Gastrocnemius medialis (tissue), 4 donors: ENCODE data around the gene ZNF76. TPM values are rescaled to one million over a fixed set of nuclear protein-coding genes. Genes with fewer than 3 reads are reported as not detected.

Source experiments
- ATAC-seq, 2 donors: fragments of 150-250 bp; one replicate each; pipeline ENCODE4 v1.9.1; 2016
- DNase-seq, 2 donors: peaks; one replicate each; pipeline ENCODE4 v3.0.0-alpha.2; 2019
- H3K27ac ChIP-seq, 4 donors: fragments of 200-600 bp; sonication (generic); 1 replicate in 1 of 4; 2 replicates in 3 of 4; pipeline ENCODE4 v1.5.1; 2016 to 2018; ENCODE audit warnings: mild to moderate bottlenecking in 2 of 4, moderate library complexity in 1 of 4
- H3K27me3 ChIP-seq, 3 donors: fragments of 200-600 bp; sonication (generic) in 2 of 3; 1 replicate in 1 of 3; 2 replicates in 2 of 3; pipeline versions ENCODE4 v1.5.1 to v1.6.0; 2016 to 2019; ENCODE audit warnings: mild to moderate bottlenecking in 1 of 3, moderate library complexity in 1 of 3
- H3K36me3 ChIP-seq, 2 donors: fragments of 200-600 bp; sonication (generic) in 1 of 2; one replicate each; pipeline ENCODE4 v1.5.1; 2017 to 2018
- H3K4me1 ChIP-seq, 2 donors: fragments of 200-600 bp; sonication (generic) in 1 of 2; one replicate each; pipeline ENCODE4 v1.5.1; 2016 to 2017; ENCODE audit warnings: mild to moderate bottlenecking in 2 of 2
- H3K4me3 ChIP-seq, 4 donors: fragments of 200-600 bp; sonication (generic) in 3 of 4; 1 replicate in 1 of 4; 2 replicates in 3 of 4; pipeline ENCODE4 v1.5.1; 2016 to 2019; ENCODE audit warnings: mild to moderate bottlenecking in 2 of 4
- H3K9me3 ChIP-seq, 3 donors: fragments of 200-600 bp; sonication (generic) in 2 of 3; 1 replicate in 1 of 3; 2 replicates in 2 of 3; pipeline ENCODE4 v1.5.1; 2016 to 2019
- POLR2A ChIP-seq, 2 donors: fragments of 450-650 bp; IDR thresholded peaks; one replicate each; pipeline ENCODE4 v1.6.1; 2017; ENCODE audit warnings: antibody characterized with exemption in 2 of 2, mild to moderate bottlenecking in 2 of 2, moderate library complexity in 2 of 2
- in situ Hi-C, 4 donors: fragments of 200-750 bp; cut with MboI; loops; one replicate each; pipeline versions ENCODE4 v1.15.0 to v1.8.0; 2017; ENCODE audit warnings: low sequenced_read_pairs in 4 of 4
- intact Hi-C: fragments of 100-400 bp; cut with DNase I; formaldehyde crosslinking; loops from one replicate; pipeline ENCODE4 v1.15.1; 2023; ENCODE audit warnings: low total_unique reads
- total RNA-seq, 4 donors: library from RNA; depleted of rRNA; stranded (reverse); fragments of >200 nt; gene quantifications; one replicate each; pipeline versions ENCODE4 v1.1.0 to v1.2.3, GENCODE V29; 2016
- TF ChIP-seq, protein P1 (sequence below), 5 experiments: fragments of 450-650 bp in 3 of 5; fragments of 200-600 bp in 2 of 5; sonication (generic) in 2 of 5; IDR thresholded peaks in 4 of 5; conservative IDR thresholded peaks in 1 of 5; 1 replicate in 4 of 5; 2 replicates in 1 of 5; pipeline ENCODE4 v1.5.1; 2016 to 2019; ENCODE audit warnings: antibody characterized with exemption in 5 of 5, mild to moderate bottlenecking in 3 of 5, moderate library complexity in 3 of 5

The ZNF76 gene
- total RNA-seq, 4 donors from 2014 or later, result 26.1 to 35.2 (median 27.5) TPM

DNA sequence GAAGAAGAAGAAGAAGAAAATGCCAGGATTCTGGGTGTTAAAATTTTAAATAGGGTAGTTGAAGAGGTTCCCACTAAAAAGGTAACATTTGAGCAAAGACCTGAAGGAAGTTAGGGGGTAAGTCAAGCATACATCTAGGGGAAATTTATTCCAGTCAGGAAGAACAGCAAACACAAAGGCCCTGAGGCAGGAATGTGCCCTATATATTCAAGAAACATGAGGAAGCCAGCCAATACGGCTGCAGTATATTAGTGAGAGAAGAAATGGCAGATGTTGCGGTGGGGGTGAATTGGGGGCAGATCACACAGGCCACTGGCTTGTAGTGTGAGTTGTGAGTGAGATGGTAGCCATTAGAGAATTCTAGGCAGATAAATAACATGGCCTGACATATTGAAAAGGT lies 6.0 kb downstream of the ZNF76 start:
- Histone ChIP-seq H3K9me3 (no peaks in the 10 kb centered on the region), H3K4me3 (no peak overlapping the region), H3K27me3 (no peaks in the 10 kb centered on the region), H3K27ac (peak overlapping the region; percentile 93 to 99 (median 96)), H3K4me1 (peaks cover 53 to 64% of the 10 kb centered on the region in 2 donors), H3K36me3 (no peaks in the 10 kb centered on the region)
- intact Hi-C loops, result loop anchor here (10.0 kb wide), 1 partner anchor 469 kb away; the partner anchor contains the start of gene ARMC12
- no peak for DNase-seq
- no peak for ATAC-seq
- TF ChIP-seq, protein P1, sequence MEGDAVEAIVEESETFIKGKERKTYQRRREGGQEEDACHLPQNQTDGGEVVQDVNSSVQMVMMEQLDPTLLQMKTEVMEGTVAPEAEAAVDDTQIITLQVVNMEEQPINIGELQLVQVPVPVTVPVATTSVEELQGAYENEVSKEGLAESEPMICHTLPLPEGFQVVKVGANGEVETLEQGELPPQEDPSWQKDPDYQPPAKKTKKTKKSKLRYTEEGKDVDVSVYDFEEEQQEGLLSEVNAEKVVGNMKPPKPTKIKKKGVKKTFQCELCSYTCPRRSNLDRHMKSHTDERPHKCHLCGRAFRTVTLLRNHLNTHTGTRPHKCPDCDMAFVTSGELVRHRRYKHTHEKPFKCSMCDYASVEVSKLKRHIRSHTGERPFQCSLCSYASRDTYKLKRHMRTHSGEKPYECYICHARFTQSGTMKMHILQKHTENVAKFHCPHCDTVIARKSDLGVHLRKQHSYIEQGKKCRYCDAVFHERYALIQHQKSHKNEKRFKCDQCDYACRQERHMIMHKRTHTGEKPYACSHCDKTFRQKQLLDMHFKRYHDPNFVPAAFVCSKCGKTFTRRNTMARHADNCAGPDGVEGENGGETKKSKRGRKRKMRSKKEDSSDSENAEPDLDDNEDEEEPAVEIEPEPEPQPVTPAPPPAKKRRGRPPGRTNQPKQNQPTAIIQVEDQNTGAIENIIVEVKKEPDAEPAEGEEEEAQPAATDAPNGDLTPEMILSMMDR (IDR thresholded peaks at IDR 0.05 in 4 of 5, conservative IDR thresholded peaks at IDR 0.05 in 1 of 5), result no peak
- TF ChIP-seq POLR2A (IDR thresholded peaks at IDR 0.05), result no peak
- in situ Hi-C loops, result no loop called here

DNA sequence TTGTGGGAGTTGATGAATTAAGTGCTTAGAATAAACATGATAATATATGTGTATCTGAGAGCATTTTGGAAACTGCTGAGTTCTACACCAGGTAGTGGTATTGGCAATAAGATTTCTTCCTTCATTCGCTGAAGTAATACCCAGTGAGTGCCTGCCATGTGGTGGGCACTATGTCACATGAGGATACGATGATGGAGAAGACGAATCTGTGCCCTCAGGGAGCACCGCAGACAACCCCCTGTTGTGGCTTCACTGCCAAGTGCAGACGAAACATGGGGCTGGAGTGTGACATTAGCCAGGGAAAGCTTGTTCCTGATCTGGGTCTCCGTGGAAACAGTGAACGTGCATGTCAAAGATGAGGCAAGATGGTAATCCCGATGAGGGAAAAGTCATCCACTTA lies 7.9 kb downstream of the ZNF76 start:
- TF ChIP-seq POLR2A (IDR thresholded peaks at IDR 0.05), result no peak
- TF ChIP-seq, protein P1 (IDR thresholded peaks at IDR 0.05 in 4 of 5, conservative IDR thresholded peaks at IDR 0.05 in 1 of 5), result no peak
- H3K4me3 ChIP-seq, result no peak overlapping the region
- in situ Hi-C loops, result no loop called here
- H3K36me3 ChIP-seq, result no peaks in the 10 kb centered on the region
- ATAC-seq, result no peak
- peaks cover 48 to 52% of the 10 kb centered on the region in 2 donors for H3K4me1 ChIP-seq
- H3K27me3 ChIP-seq, result no peaks in the 10 kb centered on the region
- intact Hi-C loops, result loop anchor here (10.0 kb wide), 1 partner anchor 467 kb away; the partner anchor contains the start of gene ARMC12
- H3K9me3 ChIP-seq, result no peaks in the 10 kb centered on the region
- no peak for DNase-seq
- peak overlapping the region in 3 of 4 donors; percentile 3 to 34 (median 14) for H3K27ac ChIP-seq

DNA sequence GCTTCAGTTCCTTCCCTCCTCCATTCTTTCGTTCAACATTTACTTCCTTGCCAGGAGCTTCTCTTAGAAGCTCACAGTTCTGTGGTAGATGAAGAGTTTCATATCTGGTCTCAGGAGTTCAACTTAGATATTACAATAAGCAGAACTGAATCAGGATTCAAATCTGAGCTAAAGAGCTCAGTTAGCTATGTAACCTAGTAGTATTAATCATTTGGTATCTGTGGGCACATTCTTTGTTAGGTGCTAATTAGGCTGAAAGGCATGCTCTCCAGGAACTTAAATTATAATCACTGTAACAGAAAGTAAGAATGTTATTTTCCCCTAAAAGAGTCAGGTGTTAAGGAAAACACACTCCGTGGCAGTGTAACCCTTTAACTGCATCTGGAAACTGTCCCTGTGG lies 8.4 kb downstream of the ZNF76 start:
- Histone ChIP-seq H3K9me3 (no peaks in the 10 kb centered on the region), H3K27ac (peak overlapping the region in 3 of 4 donors; percentile 3 to 48 (median 14)), H3K36me3 (no peaks in the 10 kb centered on the region), H3K27me3 (no peaks in the 10 kb centered on the region), H3K4me3 (no peak overlapping the region), H3K4me1 (peaks cover 47 to 48% of the 10 kb centered on the region in 2 donors)
- ATAC-seq (no peak), DNase-seq (no peak)
- in situ Hi-C loops, result no loop called here
- intact Hi-C loops, result loop anchor here (10.0 kb wide), 1 partner anchor 467 kb away; the partner anchor contains the start of gene ARMC12
- no peak for TF ChIP-seq POLR2A (IDR thresholded peaks at IDR 0.05)
- TF ChIP-seq, protein P1 (IDR thresholded peaks at IDR 0.05 in 4 of 5, conservative IDR thresholded peaks at IDR 0.05 in 1 of 5), result no peak

GRCh38 chr6:35272005-35272404 lies 12.5 kb downstream of the ZNF76 start:
- Histone ChIP-seq H3K27me3 (no peaks in the 10 kb centered on the region), H3K27ac (no peak overlapping the region), H3K36me3 (no peaks in the 10 kb centered on the region), H3K4me1 (peaks cover 38 to 41% of the 10 kb centered on the region in 2 donors), H3K9me3 (no peaks in the 10 kb centered on the region), H3K4me3 (no peak overlapping the region)
- TF ChIP-seq, protein P1 (IDR thresholded peaks at IDR 0.05 in 4 of 5, conservative IDR thresholded peaks at IDR 0.05 in 1 of 5), result no peak
- TF ChIP-seq POLR2A (IDR thresholded peaks at IDR 0.05), result no peak
- ATAC-seq (no peak), DNase-seq (no peak)
- in situ Hi-C loops, result no loop called here
- intact Hi-C loops, result no loop called here
